Measurements from ENCODE around the gene ERVW-1. TPM values are rescaled to one million over a fixed set of nuclear protein-coding genes. Genes with fewer than 3 reads are reported as not detected.

ERVW-1 gene
- total RNA-seq, 1 experiment from 2014 or later = not detected

GRCh38 chr7:92460109-92460508 is 17.6 kb downstream of the ERVW-1 start:
- intact Hi-C loops (cut with micrococcal nuclease) = loop anchor here (1.0 kb wide), 2 partner anchors 12 to 36 kb away; no protein-coding TSS in a partner anchor

GRCh38 chr7:92456236-92456635 is 21.5 kb downstream of the ERVW-1 start:
- CTCF ChIA-PET = no interaction called here
- no peak overlapping the region for H2AFZ ChIP-seq (ENCODE audit: low read length)
- no peaks in the 10 kb centered on the region for H3F3A ChIP-seq (ENCODE audit: low read length, unreplicated experiment)
- H4K20me1 ChIP-seq (ENCODE audit: low read length) = no peaks in the 10 kb centered on the region
- H3K27me3 ChIP-seq (ENCODE audit: low read length) = no peaks in the 10 kb centered on the region
- peaks cover 28% of the 10 kb centered on the region for H3K36me3 ChIP-seq (ENCODE audit: low read depth, low read length)
- H3K4me2 ChIP-seq (ENCODE audit: low read length) = no peak overlapping the region
- no peak overlapping the region for H3K27ac ChIP-seq (ENCODE audit: low read length)
- TF ChIP-seq EZH2phosphoT487 (IDR thresholded peaks at IDR 0.05; ENCODE audit: borderline replicate concordance, low read length) = no peak
- TF ChIP-seq EZH2 (IDR thresholded peaks at IDR 0.05; ENCODE audit: low read length, unreplicated experiment) = no peak
- no peak for TF ChIP-seq CTCF (conservative IDR thresholded peaks at IDR 0.05; ENCODE audit: low read depth, low read length)
- POLR2A ChIA-PET (ENCODE audit: unreplicated experiment) = no interaction called here
- BruUV-seq (replicated peaks) = no TSS peak
- no peaks in the 10 kb centered on the region for H3K9me2 ChIP-seq (replicated peaks; ENCODE audit: low read length)
- H3K4me3 ChIP-seq (ENCODE audit: low read length) = no peak overlapping the region
- intact Hi-C loops (cut with micrococcal nuclease) = no loop called here
- peaks cover 18% of the 10 kb centered on the region for H3K4me1 ChIP-seq (ENCODE audit: insufficient read depth, low read length)
- H3K79me2 ChIP-seq (ENCODE audit: low read length) = no peaks in the 10 kb centered on the region
- H3K9ac ChIP-seq (ENCODE audit: low read length) = no peak overlapping the region
- ATAC-seq (no peak), DNase-seq (no peak)
- H3K9me3 ChIP-seq (ENCODE audit: low read length) = no peaks in the 10 kb centered on the region

More at GRCh38 chr7:92460109-92460508, 17.6 kb downstream of the ERVW-1 start:
- H4K20me1 ChIP-seq (ENCODE audit: low read length) = no peaks in the 10 kb centered on the region
- H3F3A ChIP-seq (ENCODE audit: low read length, unreplicated experiment) = no peaks in the 10 kb centered on the region
- H3K4me3 ChIP-seq (ENCODE audit: low read length) = no peak overlapping the region
- H3K79me2 ChIP-seq (ENCODE audit: low read length) = no peaks in the 10 kb centered on the region
- H3K36me3 ChIP-seq (ENCODE audit: low read depth, low read length) = peaks cover 10% of the 10 kb centered on the region
- ATAC-seq (peak; percentile 87), DNase-seq (peak; percentile 78)
- no peak overlapping the region for H3K9ac ChIP-seq (ENCODE audit: low read length)
- H3K27ac ChIP-seq (ENCODE audit: low read length) = no peak overlapping the region
- no peaks in the 10 kb centered on the region for H3K9me2 ChIP-seq (replicated peaks; ENCODE audit: low read length)
- no peak overlapping the region for H2AFZ ChIP-seq (ENCODE audit: low read length)
- CTCF ChIA-PET = interaction anchor here (1.9 kb wide), 1 partner anchor 13 kb away, joined by 6 read pairs; the partner anchor contains the start of gene GATAD1
- POLR2A ChIA-PET (ENCODE audit: unreplicated experiment) = no interaction called here
- TF ChIP-seq EZH2 (IDR thresholded peaks at IDR 0.05; ENCODE audit: low read length, unreplicated experiment) (no peak), CTCF (conservative IDR thresholded peaks at IDR 0.05; ENCODE audit: low read depth, low read length) (no peak), EZH2phosphoT487 (IDR thresholded peaks at IDR 0.05; ENCODE audit: borderline replicate concordance, low read length) (no peak)
- peak overlapping the region; percentile 14 for H3K4me2 ChIP-seq (ENCODE audit: low read length)
- no peaks in the 10 kb centered on the region for H3K9me3 ChIP-seq (ENCODE audit: low read length)
- BruUV-seq (replicated peaks) = no TSS peak
- peaks cover 23% of the 10 kb centered on the region for H3K4me1 ChIP-seq (ENCODE audit: insufficient read depth, low read length)
- no peaks in the 10 kb centered on the region for H3K27me3 ChIP-seq (ENCODE audit: low read length)

- H3K27me3 ChIP-seq (ENCODE audit: low read length) = no peaks in the 10 kb centered on the region
- no peak overlapping the region for H2AFZ ChIP-seq (ENCODE audit: low read length)
- CTCF ChIA-PET = no interaction called here
- intact Hi-C loops (cut with micrococcal nuclease) = no loop called here
- H3K4me1 ChIP-seq (ENCODE audit: insufficient read depth, low read length) = peaks cover 14% of the 10 kb centered on the region
- no TSS peak for BruUV-seq (replicated peaks)
- H3K27ac ChIP-seq (ENCODE audit: low read length) = no peak overlapping the region
- no peak overlapping the region for H3K4me2 ChIP-seq (ENCODE audit: low read length)
- peaks cover 14% of the 10 kb centered on the region for H3K79me2 ChIP-seq (ENCODE audit: low read length)
- POLR2A ChIA-PET (ENCODE audit: unreplicated experiment) = no interaction called here
- H3K4me3 ChIP-seq (ENCODE audit: low read length) = no peak overlapping the region
- no peaks in the 10 kb centered on the region for H3K9me2 ChIP-seq (replicated peaks; ENCODE audit: low read length)
- DNase-seq (no peak), ATAC-seq (no peak)
- H3K36me3 ChIP-seq (ENCODE audit: low read depth, low read length) = peaks cover 41% of the 10 kb centered on the region
- no peak overlapping the region for H3K9ac ChIP-seq (ENCODE audit: low read length)
- H3K9me3 ChIP-seq (ENCODE audit: low read length) = no peaks in the 10 kb centered on the region
- no peaks in the 10 kb centered on the region for H4K20me1 ChIP-seq (ENCODE audit: low read length)
- TF ChIP-seq CTCF (conservative IDR thresholded peaks at IDR 0.05; ENCODE audit: low read depth, low read length) (no peak), EZH2phosphoT487 (IDR thresholded peaks at IDR 0.05; ENCODE audit: borderline replicate concordance, low read length) (no peak), EZH2 (IDR thresholded peaks at IDR 0.05; ENCODE audit: low read length, unreplicated experiment) (no peak)
- H3F3A ChIP-seq (ENCODE audit: low read length, unreplicated experiment) = no peaks in the 10 kb centered on the region
Measured at GRCh38 chr7:92451645-92452044, 26.1 kb downstream of the ERVW-1 start.
